ENCODE results near the gene UVRAG.
"Not testable (repeated sequence)": the region's sequence is repeated elsewhere in the genome, so short reads cannot be mapped to it uniquely, and the experiment has no call there.

UVRAG gene

DNA sequence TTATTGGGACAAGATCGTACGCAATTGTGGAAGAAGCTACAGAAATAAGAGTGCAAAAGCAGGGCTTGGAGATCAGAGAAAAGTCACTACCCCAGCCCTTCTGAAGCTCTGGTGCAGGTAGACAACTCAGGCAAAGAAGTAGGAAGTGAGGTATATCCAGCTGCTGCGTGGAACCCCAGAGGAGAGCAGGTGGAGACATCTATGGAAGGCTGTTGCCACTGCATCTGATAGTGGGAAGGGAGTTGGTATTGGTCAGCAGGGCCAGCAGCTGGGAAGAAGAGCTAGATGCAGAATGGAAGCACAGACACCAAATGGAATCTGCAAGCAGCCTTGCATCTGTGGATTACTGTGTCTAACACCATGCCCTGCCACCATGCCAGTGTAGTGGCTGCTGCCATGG, 226.2 kb downstream of the UVRAG start:
- DNase-seq (ENCODE audit: insufficient read length, low spot score) (no peak), FAIRE-seq (no peak)
- no peak for TF ChIP-seq POLR2A (IDR thresholded peaks at IDR 0.05; ENCODE audit: low read depth, low read length)

DNA sequence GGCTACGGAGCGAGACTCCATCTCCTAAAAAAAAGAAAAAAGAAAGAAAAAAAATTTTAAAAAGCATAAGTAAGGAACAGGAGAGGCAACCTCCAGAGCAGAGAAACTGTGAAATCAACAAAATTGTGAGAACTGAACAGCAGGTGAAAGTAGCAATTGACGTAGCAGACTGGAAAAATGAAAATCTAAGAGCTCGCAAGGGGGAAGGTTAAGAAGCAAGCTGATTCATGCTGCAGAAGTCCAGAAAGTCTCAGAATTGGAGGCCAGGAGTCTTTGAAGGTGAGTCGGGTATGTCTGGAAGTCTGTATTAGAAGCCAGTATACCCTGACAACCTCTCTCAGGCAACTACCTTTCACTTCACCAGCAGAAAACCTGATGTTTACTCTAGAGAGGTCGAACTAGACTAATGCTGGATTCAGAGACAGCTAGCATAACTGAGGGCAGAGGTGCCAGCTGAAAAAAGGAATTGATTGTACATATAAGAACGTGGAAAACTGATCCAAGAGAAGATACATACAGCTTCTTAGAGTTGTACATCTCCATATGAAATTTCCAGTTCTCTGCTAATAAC, 229.8 kb downstream of the UVRAG start:
- FAIRE-seq (no peak), DNase-seq (ENCODE audit: insufficient read length, low spot score) (no peak)
- no peak for TF ChIP-seq POLR2A (IDR thresholded peaks at IDR 0.05; ENCODE audit: low read depth, low read length)

DNA sequence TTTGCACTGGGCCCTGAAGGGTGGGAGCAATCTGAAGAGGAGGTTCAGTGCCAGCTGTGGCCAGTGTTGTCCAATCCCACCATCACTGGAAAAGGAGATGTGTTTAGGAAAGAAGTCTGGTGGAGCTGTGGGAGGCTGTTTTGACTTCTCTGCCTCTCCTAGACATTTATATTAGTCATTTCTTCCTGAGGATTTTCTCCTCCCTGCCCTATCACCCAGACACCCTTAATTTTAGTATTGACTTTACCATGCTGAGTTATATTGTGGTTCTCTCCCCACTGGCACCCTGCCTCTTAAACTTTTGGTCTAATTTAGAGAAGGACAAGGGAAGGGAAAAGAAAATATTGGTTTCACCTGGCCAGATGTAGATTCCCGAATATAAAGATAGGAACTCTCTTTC, 232.2 kb downstream of the UVRAG start:
- DNase-seq (ENCODE audit: insufficient read length, low spot score) (no peak), FAIRE-seq (peak; percentile 60)
- TF ChIP-seq POLR2A (IDR thresholded peaks at IDR 0.05; ENCODE audit: low read depth, low read length), result no peak

DNA sequence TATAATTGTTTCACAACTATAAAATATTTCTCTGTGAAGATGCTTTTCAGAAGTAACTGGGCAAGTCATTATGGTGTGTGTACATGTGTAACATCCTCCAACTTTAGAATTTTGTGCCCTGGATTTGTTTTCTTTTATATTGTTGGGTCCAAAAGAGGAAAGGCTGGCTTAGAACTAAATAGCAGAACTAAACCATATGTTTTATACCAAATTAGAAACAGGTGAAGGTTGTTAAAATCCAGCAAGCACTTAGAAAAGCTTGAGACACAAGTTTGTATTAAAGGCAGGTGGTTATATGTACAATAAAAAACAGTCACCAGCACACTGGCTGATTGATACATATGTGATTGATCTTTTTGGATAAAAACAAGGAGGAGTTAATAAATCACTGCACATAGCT, 232.8 kb downstream of the UVRAG start:
- no peak for TF ChIP-seq POLR2A (IDR thresholded peaks at IDR 0.05; ENCODE audit: low read depth, low read length)
- FAIRE-seq, result no peak
- no peak for DNase-seq (ENCODE audit: insufficient read length, low spot score)

DNA sequence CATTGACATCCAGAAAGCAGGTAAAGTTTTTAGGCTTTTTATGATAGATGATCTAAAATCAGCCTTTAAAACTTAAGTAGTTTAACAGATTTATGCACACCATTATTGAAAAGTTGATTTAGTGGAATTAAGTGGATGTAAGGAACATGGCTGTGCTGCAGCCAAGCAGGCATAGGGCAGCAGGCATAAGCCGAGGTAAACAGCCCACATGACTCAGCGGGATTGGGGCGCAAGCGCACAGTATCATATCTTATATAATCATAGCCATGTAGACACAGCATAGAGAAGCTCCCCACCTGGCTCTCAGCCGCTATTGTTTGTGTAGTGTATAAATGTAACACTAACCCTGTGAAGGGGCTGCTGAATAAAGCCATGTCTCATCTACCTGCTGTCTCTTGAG, 233.8 kb downstream of the UVRAG start:
- no peak for FAIRE-seq
- TF ChIP-seq POLR2A (IDR thresholded peaks at IDR 0.05; ENCODE audit: low read depth, low read length), result no peak
- DNase-seq (ENCODE audit: insufficient read length, low spot score), result no peak

DNA sequence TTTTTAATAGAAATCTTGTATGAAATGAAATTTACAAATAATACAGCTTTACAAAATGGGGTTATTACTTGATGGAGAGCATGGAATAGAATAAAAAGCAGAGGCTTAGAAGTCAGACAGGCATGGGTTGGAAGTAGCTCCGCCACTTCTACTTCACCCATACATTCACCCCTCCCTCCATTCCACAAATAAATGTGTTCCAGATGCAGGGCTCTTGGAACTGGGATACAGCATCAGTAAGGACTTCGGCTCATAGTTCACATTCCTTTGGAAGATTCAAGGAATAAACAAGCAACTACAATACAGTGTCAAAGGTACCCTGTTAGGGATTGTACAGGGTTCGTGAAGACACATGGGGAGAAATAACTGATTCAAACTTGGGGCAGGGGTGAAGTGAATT, 234.5 kb downstream of the UVRAG start:
- FAIRE-seq, result no peak
- DNase-seq (ENCODE audit: insufficient read length, low spot score), result no peak
- no peak for TF ChIP-seq POLR2A (IDR thresholded peaks at IDR 0.05; ENCODE audit: low read depth, low read length)

DNA sequence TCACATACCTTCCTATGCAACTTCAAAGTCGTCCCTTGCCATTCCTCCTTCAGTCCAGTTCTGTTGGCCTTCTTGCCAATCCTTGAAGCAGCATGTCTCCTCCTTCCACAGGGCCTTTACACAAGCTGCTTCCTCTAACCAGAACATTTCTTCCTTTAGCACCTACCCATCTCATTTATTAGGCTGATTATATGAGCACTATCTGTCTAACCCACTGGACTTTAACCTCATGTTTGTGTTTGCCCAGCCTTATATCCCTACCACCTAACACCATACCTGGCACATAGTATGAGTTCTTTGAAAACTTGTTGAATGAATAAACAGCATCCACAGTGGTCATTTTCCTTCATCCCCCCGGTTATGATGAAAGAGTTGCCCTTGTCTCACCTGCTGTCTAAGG, 236.9 kb downstream of the UVRAG start:
- no peak for DNase-seq (ENCODE audit: insufficient read length, low spot score)
- FAIRE-seq, result no peak
- TF ChIP-seq POLR2A (IDR thresholded peaks at IDR 0.05; ENCODE audit: low read depth, low read length), result no peak

DNA sequence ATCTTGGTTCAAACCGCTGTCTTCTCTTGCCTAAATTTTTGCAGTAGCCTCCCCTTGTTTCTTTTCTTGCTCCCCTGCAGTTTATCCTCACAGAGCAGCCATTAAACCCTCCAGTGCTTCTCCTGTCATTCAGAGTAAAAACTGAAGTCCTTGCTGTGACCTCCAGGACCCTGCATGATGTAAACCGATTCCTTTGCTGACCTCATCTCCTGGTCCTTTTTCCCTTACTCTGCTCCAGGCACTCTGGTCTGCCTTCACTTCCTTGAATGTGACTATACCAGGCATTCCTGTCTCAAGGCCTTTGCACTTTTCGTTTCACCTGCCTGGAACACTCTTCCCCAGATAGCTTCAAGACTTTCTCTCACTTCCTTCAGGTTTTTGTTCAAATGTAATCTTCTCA, 239.3 kb downstream of the UVRAG start:
- DNase-seq (ENCODE audit: insufficient read length, low spot score), result no peak
- no peak for FAIRE-seq
- TF ChIP-seq POLR2A (IDR thresholded peaks at IDR 0.05; ENCODE audit: low read depth, low read length), result no peak

DNA sequence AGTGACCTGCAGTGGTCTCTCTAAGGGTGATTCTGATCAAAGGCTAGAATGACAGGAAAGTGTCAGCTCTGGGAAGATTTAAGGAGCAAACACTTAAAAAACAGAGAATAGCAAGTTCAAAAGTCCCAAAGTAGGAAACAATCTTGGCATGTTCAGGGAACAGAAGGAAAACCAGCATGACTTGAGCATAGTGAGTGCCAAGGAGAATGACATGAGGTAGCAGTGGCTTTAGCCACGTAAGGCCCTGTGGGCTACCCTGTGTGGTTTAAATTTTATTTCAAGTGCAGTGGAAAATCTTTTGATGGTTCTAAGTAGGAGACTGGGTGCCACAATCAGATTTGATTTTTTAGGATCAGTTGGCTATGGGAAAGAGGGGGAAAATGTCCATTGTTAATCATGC, 241.9 kb downstream of the UVRAG start:
- TF ChIP-seq POLR2A (IDR thresholded peaks at IDR 0.05; ENCODE audit: low read depth, low read length), result no peak
- DNase-seq (ENCODE audit: insufficient read length, low spot score) (no peak), FAIRE-seq (no peak)

DNA sequence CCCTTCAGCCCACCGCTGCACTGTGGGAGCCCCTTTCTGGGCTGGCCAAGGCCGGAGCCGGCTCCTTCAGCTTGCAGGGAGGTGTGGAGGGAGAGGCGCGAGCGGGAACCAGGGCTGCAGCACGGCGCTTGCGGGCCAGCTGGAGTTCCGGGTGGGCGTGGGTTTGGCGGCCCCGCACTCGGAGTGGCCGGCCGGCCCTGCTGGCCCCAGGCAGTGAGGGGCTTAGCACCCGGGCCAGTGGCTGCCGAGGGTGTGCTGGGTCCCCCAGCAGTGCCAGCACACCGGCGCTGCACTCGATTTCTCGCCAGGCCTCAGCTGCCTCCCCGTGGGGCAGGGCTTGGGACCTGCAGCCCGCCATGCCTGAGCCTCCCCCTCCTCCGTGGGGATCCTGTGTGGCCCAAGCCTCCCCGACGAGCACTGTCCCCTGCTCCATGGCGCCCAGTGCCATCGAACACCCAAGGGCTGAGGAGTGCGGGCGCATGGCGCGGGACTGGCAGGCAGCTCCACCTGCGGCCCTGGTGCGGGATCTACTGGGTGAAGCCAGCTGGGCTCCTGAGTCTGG, 245.5 kb downstream of the UVRAG start:
- DNase-seq (ENCODE audit: insufficient read length, low spot score); FAIRE-seq: not testable (repeated sequence)

DNA sequence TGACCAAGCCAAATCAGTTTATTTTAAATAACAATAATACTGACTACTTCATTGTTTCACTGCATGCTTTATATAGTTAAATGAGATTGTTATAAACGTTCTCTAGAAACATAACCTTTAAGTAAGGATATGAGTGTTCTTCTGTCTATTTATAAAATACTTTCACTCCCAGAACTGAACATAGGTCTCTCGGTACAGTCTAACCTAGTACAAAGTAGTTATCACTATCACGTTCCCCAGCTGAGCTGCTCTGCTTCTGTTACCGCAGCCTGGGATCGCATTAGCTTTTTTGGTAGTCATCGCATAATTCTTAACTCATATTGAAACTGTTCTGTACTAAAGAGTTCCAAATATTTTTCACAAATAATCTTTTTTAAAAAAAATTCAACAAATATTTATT, 247.7 kb downstream of the UVRAG start:
- DNase-seq (ENCODE audit: insufficient read length, low spot score) (no peak), FAIRE-seq (no peak)
- no peak for TF ChIP-seq POLR2A (IDR thresholded peaks at IDR 0.05; ENCODE audit: low read depth, low read length)

DNA sequence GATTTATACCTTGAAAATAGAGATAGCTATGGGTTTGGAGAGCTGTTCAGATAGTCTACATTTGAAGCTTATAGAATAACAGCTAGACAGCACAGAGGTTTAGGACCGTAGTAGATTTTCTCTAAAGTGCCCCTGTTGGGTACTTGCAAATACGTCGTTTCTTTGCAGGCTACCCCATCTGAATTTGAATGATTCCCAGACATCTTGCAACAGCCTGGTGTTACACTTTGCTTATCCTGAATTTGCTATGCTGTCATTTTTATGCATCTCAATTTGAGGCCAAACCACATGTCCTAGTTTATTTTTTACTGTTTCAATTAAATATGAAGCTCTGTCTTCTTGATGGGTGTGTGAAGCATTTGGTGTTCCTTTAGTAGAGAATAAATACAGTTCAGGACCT, 249.2 kb downstream of the UVRAG start:
- TF ChIP-seq POLR2A (IDR thresholded peaks at IDR 0.05; ENCODE audit: low read depth, low read length), result no peak
- no peak for DNase-seq (ENCODE audit: insufficient read length, low spot score)
- no peak for FAIRE-seq

DNA sequence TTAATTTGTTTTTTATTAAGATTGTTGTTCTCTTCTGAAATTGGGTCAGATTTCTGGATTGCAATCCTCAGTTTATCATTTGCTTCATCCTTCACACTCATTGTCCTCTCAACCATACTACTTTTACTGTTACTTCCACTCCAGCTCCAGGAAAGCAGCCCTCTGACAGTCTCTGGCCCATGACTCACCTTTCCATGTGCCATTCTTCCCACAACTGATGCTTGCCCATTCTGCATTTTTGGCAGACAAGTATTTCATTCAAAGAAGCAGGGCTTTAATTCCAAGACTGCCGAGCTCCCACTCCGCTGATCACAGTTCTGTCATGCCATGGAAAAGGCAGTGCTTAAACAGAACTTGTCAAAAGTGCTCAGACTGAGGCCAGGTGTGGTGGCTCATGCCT, 252.1 kb downstream of the UVRAG start:
- no peak for DNase-seq (ENCODE audit: insufficient read length, low spot score)
- TF ChIP-seq POLR2A (IDR thresholded peaks at IDR 0.05; ENCODE audit: low read depth, low read length), result no peak
- FAIRE-seq, result peak; percentile 78

DNA sequence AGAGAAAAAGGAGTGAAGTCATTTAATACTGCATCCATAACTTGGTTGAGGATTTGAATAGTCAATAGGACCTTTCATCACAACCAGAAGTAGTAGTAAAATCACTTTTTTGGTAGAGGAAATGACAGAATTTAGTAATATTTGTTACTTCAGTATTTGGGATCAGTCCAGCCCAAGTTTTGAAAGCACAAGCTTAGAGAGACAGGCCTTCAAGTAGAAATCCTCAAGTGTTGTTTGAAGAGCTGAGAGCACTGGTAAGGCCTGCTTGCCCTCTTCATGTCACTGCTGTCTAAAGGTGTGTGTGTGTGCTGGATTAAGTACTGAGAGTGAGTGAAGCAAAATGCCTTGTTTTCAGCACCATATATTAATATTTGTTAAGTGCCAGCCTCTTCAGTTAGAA, 254.0 kb downstream of the UVRAG start:
- no peak for FAIRE-seq
- no peak for DNase-seq (ENCODE audit: insufficient read length, low spot score)
- no peak for TF ChIP-seq POLR2A (IDR thresholded peaks at IDR 0.05; ENCODE audit: low read depth, low read length)

DNA sequence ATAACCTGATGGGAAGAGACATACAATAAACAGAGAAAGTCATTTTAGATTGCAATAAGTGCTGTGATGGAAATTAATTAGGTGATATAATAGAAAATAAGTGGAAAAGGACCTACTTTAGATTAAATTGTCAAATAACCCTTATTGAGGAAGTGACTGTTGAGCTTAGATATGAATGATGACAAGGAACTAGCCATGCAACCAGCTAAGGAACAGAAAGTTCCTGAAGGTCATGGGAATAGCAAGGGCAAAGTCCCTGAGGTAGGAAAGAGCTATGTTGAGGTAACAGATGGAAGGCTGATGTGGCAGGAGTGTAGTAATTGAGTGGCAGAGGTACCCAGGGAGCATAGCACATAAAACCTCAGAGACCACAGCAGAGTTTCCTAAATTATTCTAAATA, 256.1 kb downstream of the UVRAG start:
- no peak for DNase-seq (ENCODE audit: insufficient read length, low spot score)
- no peak for TF ChIP-seq POLR2A (IDR thresholded peaks at IDR 0.05; ENCODE audit: low read depth, low read length)
- no peak for FAIRE-seq

DNA sequence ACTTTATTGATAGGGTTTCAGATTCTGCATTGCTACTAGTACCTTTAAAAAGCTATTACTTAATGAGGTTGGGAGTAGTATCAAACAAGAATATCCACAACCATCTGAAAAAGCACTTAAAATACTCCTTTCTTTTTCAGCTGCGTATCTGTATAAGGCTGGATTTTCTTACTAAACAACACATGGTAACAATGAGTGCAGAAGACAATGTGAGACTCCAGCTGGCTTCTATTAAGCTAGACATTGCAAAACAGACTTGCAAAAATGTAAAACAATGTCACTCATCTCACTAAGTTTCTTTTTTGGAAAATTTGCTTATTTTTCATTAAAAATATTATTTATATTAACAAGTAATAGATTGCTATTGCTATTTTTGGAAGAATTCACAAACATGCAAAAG, 258.7 kb downstream of the UVRAG start:
- no peak for DNase-seq (ENCODE audit: insufficient read length, low spot score)
- TF ChIP-seq POLR2A (IDR thresholded peaks at IDR 0.05; ENCODE audit: low read depth, low read length), result no peak
- no peak for FAIRE-seq
